ENCODE measurements around the gene THAP3.
"Not testable (repeated sequence)": the region's sequence is repeated elsewhere in the genome, so short reads cannot be mapped to it uniquely, and the experiment has no call there.

THAP3 gene

DNA sequence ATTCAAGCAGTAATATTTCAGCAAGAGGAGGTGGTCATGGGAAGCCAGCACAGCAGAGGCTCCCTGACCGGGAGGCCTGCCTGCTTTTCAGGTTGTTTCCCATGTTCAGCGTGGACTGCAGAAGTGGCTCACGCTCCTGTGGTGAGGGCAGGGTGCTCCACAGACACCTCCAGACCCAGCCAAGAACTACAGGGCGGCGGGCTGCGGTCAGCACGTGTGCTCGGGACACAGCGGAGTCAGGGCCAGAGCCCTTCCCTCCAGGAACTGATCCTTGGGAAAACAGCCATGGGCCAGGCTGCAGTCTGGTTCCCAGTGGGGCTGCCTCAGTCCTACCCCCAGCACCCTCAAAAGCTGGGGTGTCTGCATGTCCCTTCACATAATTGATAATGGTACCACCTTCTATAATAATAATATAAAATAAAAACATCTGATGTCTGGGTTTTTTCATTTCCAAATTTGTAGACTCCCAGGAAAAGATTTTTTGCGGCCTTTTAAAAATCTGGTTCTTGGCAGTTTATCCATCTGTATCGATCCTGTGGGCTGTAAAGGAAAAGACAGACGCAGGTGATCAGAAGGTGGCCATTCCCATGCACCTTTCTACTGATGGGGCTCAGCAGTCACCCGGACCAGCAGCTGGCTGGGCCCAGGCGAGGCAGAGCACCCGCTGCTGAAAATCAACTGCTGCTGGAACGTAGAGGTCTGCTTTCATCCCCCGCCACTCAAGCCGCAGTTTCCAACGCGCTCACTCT lies 10.7 kb downstream of the THAP3 start:
- H3K27ac Mint-ChIP-seq = no peak overlapping the region
- H3K4me3 Mint-ChIP-seq = no peak overlapping the region
- no peaks in the 10 kb centered on the region for H3K9me3 Mint-ChIP-seq
- H3K27me3 Mint-ChIP-seq = no peaks in the 10 kb centered on the region
- peaks cover 2% of the 10 kb centered on the region for H3K36me3 Mint-ChIP-seq
- H3K4me1 Mint-ChIP-seq = no peaks in the 10 kb centered on the region

DNA sequence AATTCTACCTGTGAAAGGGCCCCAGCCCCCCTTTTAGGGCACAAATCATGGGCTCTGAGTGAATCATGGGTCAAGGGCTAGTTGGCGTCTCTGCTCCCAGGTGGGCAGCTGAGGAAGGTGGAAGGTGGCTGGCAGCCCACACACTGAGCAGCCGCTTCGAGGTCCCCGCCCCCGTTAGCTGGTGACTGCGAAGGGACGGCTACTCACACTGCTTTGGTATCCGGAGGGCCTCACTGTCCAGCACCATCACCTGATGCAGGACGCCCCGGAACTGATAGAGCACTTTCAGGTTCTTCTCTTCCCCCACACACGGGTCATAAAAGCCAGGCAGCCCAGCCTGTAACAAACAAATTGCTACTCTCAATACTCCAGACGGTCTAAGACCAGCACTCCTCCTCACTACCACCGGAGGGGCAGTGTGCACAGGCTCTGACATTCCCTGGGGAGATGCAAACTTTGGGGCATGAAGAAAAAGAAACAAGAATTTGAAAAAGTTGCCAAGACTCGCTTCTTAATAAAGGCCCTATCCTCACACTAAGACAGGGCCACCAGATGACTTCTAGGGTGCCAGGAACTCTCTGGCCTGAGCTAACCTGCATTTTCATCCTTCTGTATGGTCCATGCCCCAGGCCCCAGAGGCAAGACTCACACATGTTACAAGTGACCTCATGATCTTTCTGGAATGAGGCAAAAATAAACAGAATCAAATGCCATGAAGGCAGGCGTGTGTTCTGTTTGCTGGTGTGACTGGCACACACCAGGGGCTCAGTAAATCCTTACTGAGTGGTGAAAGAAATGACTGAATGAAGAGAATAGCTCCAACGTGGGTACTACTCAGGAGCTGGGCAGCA lies 11.5 kb downstream of the THAP3 start:
- Mint-ChIP-seq H3K4me1 (no peaks in the 10 kb centered on the region), H3K36me3 (peaks cover 2% of the 10 kb centered on the region), H3K4me3 (no peak overlapping the region), H3K27ac (no peak overlapping the region), H3K27me3 (no peaks in the 10 kb centered on the region), H3K9me3 (no peaks in the 10 kb centered on the region)

DNA sequence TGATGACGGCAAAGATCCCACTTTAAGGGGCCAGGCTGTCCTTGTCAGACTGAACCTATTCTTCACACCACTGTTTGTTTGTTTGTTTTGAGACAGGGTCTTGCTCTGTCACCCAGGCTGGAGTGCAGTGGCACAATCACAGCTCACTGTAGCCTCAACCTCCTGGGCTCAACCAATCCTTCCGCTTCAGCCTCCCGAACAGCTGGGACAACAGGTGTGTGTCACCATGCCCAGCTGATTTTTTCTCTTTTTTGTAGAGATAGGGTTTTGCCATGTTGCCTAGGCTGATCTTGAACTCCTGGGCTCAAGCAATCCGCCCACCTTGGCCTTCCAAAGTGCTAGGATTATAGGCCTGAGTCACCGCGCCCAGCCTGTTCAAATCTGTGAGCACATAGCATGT lies 12.1 kb downstream of the THAP3 start:
- not testable (repeated sequence) for H3K27ac Mint-ChIP-seq, H3K4me3 Mint-ChIP-seq, H3K27me3 Mint-ChIP-seq, H3K9me3 Mint-ChIP-seq, H3K36me3 Mint-ChIP-seq, H3K4me1 Mint-ChIP-seq

DNA sequence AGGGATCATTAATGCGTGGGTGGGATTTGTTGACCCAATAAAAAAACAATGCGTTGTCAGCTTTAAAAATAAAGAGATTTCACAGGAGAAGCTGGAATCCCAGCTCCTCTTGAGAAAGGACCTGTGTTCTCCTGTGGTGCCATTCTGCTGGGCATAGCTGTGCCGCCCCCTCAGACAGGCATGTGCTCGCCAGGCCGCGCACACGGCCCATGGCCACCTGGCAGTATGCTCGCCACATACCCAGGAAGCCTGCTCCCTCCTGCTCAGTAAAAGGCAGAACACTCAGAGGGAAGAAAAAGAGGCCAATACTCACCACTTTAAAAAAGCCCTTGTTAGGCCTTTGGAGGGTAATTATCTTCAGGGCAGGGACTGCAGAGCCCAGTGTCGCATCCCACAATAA lies 13.1 kb downstream of the THAP3 start:
- no peak overlapping the region for H3K4me3 Mint-ChIP-seq
- H3K36me3 Mint-ChIP-seq = peaks cover 8% of the 10 kb centered on the region
- no peak overlapping the region for H3K27ac Mint-ChIP-seq

DNA sequence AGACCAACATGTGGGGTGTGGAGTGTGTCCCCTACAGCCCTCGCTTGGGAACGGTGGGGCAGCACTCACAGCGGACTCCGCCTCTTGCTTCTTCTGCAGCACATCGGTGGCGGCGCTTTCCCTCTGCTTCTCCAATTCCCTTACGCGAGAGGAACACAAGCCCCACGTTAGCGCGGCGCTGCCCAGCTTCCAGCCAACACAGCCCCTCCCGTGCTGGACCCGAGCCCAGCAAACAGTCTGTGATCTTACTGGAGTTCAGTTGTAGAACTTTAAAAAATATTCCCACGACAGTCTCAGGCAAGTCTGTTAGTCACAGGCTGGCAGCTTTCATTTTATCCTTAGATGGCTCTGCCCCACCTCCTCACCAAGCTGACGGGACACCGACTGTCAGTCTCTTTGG lies 13.6 kb downstream of the THAP3 start:
- no peak overlapping the region for H3K4me3 Mint-ChIP-seq
- H3K9me3 Mint-ChIP-seq = no peaks in the 10 kb centered on the region
- no peaks in the 10 kb centered on the region for H3K27me3 Mint-ChIP-seq
- no peak overlapping the region for H3K27ac Mint-ChIP-seq
- no peaks in the 10 kb centered on the region for H3K4me1 Mint-ChIP-seq
- H3K36me3 Mint-ChIP-seq = peaks cover 10% of the 10 kb centered on the region

More for the DNA sequence above, 13.1 kb downstream of the THAP3 start:
- Mint-ChIP-seq H3K27me3 (no peaks in the 10 kb centered on the region), H3K9me3 (no peaks in the 10 kb centered on the region), H3K4me1 (no peaks in the 10 kb centered on the region)

DNA sequence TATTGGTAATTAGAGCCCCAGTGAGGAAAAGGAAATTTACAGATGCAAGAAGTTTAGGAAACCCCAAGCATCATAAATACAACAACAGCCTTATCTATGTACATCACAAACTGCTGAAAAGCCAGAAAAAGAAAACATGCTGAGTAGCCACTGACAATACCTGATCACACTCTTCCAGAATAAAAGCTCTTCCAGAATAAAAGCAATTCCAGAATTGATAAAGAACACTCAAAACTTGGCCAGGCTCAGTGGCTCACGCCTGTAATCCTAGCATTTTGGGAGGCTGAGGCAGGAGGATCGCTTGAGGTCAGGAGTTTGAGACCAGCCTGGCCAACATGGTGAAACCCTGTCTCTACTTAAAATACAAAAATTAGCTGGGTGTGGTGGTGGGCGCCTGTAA lies 16.2 kb downstream of the THAP3 start:
- not testable (repeated sequence) for H3K4me1 Mint-ChIP-seq, H3K4me3 Mint-ChIP-seq, H3K9me3 Mint-ChIP-seq, H3K27me3 Mint-ChIP-seq, H3K27ac Mint-ChIP-seq
- peaks cover 10% of the 10 kb centered on the region for H3K36me3 Mint-ChIP-seq

DNA sequence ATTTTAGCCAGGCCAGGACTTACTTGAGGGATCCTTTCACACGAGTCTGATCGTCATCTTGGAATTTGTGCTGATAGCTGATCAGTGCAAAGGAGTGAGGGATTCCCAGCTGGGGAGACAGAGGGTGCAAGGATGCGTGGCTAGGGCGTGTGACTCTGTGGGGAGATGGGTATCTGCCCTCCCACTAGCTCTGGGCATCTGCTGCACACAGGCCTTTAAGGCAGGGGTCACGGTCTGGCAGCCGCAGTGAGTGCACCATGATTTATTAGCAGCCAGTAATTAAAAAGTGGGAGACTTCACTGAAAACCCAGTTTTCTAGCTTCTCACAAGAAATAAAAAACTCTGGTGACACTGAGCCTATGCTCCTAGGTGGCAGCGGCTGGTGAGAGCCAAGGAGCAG lies 20.4 kb downstream of the THAP3 start:
- Mint-ChIP-seq H3K27me3 (no peaks in the 10 kb centered on the region), H3K9me3 (no peaks in the 10 kb centered on the region), H3K4me3 (no peak overlapping the region), H3K36me3 (peaks cover 8% of the 10 kb centered on the region), H3K4me1 (peaks cover 4% of the 10 kb centered on the region), H3K27ac (no peak overlapping the region)

DNA sequence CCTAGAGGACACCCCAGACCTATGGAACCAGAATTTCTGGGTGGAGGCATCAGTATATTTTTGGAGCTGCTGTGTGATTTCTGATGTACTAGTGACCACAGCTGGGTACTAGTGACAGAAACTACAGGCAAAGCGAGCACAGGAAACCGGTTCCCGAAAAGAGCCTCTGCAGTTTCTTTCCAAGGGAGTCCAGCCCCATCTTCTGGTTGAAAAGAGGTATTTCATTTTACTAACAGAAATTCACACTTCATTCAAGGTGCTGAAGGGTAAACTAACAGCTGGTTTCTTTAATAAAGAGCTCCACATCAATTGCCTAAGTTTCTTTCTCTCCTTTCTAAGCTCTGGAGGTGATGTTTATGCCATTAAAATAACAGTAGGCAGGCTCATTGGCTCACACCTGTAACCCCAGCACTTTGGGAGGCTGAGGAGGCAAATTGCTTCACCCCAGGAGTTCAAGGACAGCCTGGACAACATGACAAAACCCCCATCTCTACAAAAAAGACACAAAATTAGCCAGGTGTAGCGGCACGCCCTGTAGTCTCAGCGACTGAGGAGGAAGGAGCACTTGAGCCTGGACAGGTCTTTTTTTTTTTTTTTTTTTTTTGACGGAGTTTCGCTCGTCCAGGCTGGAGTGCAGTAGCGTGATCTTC lies 22.0 kb downstream of the THAP3 start:
- Mint-ChIP-seq H3K36me3 (peaks cover 8% of the 10 kb centered on the region), H3K9me3 (no peaks in the 10 kb centered on the region), H3K27ac (no peak overlapping the region)

DNA sequence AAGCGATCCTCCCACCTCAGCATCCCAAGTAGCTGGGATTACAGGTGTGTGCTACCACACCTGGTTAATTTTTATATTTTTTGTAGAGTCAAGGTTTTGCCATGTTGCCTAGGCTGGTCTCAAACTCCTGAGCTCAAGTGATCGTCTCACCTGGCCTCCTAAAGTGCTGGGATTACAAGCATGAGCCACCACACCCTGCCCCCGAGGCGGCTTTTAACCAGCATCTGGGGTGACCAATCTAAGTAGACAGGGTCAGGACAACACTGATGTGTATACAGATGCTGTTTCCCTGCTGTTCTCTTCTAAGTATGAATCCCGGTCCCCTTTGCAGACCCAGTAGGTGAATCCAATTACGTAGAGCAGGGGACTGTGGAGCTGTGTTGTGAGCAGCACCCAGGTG lies 23.9 kb downstream of the THAP3 start:
- Mint-ChIP-seq H3K4me3 (no peak overlapping the region), H3K9me3 (no peaks in the 10 kb centered on the region), H3K4me1 (peaks cover 4% of the 10 kb centered on the region), H3K27me3 (no peaks in the 10 kb centered on the region), H3K27ac (no peak overlapping the region), H3K36me3 (peaks cover 3% of the 10 kb centered on the region)

More for the DNA sequence above, 22.0 kb downstream of the THAP3 start:
- peaks cover 4% of the 10 kb centered on the region for H3K4me1 Mint-ChIP-seq
- no peaks in the 10 kb centered on the region for H3K27me3 Mint-ChIP-seq
- no peak overlapping the region for H3K4me3 Mint-ChIP-seq

DNA sequence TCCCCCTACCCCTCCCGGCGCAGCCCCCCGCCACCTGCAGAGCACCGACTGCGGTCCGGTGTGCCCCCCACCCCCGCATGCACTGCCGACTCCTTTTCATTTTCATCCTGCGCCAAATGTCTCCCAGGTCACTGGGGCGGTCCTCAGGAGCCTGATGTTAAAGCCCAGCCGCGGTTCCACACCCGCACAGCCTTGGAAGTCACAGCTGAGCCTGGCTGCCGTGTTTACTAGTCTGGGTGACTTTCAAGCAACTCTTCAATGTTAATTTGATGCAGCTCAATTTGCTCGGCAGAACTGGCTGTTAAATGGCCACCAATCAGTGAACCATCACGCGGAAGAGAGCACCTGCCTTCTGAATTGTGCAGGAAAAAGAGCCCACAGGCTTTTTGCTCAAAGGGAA lies 27.2 kb downstream of the THAP3 start:
- Mint-ChIP-seq H3K9me3 (no peaks in the 10 kb centered on the region), H3K4me1 (no peaks in the 10 kb centered on the region), H3K4me3 (no peak overlapping the region), H3K27me3 (no peaks in the 10 kb centered on the region), H3K36me3 (peaks cover 3% of the 10 kb centered on the region), H3K27ac (no peak overlapping the region)

DNA sequence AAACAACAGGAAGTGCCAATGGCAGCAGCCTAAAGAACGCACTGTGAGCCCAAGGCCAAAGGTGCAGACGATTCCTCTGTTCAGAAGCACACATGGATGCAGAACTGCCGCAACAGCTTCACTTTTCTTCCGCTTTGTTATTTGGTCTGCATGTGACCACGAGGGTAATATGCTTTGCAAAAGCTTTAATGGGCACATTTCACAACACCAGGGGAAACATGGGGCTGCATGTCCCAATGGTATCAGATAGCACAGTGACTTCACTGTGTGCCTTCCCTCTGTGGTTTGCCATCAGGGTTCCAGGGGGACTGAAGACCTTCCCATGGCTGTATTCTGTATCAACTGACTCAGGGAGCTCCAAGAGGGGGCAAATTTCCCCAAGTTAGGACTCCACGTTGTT lies 28.3 kb downstream of the THAP3 start:
- H3K9me3 Mint-ChIP-seq = no peaks in the 10 kb centered on the region
- H3K36me3 Mint-ChIP-seq = peaks cover 3% of the 10 kb centered on the region
- no peaks in the 10 kb centered on the region for H3K27me3 Mint-ChIP-seq
- no peak overlapping the region for H3K4me3 Mint-ChIP-seq
- H3K4me1 Mint-ChIP-seq = peaks cover 4% of the 10 kb centered on the region
- no peak overlapping the region for H3K27ac Mint-ChIP-seq

DNA sequence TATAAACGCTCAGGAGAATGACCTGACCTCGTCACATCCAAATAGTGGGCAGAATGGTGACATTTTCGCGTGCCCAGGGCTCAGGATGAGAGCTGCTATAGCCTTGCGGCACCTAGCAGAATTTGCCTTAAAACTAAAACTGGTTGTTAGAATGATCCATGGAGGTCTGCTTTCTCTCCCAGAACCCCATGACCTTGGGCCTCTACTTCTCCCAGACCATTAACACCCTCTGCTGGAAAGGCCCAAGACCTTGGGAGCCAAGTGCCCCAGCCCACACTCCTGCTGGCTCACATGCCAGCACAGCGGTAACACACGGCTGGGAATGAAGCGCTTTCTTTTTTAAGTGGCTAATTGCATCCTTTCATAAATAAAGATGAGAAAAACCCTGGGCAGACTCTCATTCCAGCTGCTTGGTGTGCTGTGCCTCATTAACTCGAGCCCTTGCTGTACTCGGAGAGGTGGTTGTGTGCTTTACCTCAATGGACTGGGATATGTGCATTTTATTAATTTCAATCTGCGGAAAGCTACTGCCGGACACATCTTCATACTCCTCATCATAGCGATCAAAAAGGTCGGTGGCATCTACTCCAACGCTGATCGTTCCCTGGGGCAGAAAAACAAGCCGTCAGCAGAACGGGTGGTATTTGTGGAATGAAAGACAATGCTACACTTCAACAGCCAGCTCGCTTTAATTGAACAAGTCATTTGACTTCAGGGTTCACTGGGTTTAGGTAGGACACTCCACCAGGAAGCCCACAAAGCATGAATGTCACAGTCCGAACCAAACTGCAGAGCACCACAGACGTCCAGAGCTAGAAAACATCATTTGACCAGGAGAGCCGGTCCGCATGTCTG lies 29.0 kb downstream of the THAP3 start:
- H3K36me3 Mint-ChIP-seq = peaks cover 3% of the 10 kb centered on the region
- no peaks in the 10 kb centered on the region for H3K9me3 Mint-ChIP-seq
- H3K27ac Mint-ChIP-seq = no peak overlapping the region
- H3K4me3 Mint-ChIP-seq = no peak overlapping the region
- no peaks in the 10 kb centered on the region for H3K27me3 Mint-ChIP-seq
- peaks cover 8% of the 10 kb centered on the region for H3K4me1 Mint-ChIP-seq

DNA sequence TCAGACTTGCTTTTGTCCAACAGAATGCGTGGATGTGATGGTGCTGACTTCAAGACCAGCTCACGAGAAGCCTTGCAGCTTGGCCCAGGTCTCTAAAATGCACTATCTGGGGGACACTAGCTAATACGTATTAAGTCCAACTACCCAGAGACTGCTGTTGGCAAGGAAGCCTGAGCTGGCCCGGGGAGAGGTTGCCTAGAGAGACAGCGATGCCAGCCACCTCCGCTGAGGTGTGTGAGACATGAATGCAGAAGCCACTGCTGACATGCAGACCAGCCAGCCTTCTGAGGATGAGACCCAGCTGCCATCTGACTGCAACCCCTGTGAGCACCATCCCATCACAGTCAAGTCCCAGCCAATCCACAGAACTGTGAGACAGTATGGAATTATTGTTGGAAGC lies 32.5 kb downstream of the THAP3 start:
- no peaks in the 10 kb centered on the region for H3K9me3 Mint-ChIP-seq
- H3K4me1 Mint-ChIP-seq = peaks cover 17% of the 10 kb centered on the region
- no peaks in the 10 kb centered on the region for H3K27me3 Mint-ChIP-seq
- H3K36me3 Mint-ChIP-seq = peaks cover 3% of the 10 kb centered on the region
- no peak overlapping the region for H3K4me3 Mint-ChIP-seq
- H3K27ac Mint-ChIP-seq = no peak overlapping the region

DNA sequence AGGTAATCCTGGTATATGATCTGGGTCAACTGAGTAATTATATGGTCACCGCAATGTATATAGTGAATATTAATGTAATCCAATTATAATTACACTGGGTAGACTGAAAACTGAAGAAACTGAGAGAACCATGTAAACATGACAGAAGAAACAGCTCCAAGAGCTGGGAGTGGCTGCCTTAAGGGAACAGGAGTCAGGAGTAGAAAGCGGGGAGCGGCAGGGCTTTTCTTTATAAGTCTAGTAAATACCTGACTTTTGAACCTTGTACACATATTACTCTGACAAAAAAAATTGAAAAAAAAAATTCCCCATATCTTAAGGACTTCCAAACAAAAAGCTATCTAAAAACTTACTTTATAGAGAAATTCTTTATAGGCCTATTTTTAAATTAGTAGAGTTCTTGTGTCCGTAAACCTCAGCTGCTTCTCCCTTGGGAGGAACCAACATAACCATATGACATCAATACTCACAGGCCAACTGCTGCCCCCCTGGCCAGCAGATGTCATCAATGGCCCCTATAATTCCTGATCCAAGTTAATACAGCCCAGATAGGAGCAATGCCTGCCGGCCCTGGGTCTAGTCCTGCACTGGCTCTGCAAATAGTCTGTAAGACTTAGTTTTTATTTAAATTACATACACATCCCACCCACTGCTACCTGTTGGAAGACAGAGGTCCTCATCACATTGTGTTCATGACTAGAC lies 33.8 kb downstream of the THAP3 start:
- no peaks in the 10 kb centered on the region for H3K9me3 Mint-ChIP-seq
- no peak overlapping the region for H3K27ac Mint-ChIP-seq
- no peaks in the 10 kb centered on the region for H3K27me3 Mint-ChIP-seq
- peaks cover 5% of the 10 kb centered on the region for H3K36me3 Mint-ChIP-seq
- H3K4me3 Mint-ChIP-seq = no peak overlapping the region
- peaks cover 17% of the 10 kb centered on the region for H3K4me1 Mint-ChIP-seq

All from activated naive CD4-positive, alpha-beta T cell treated with anti-CD3 and anti-CD28 coated beads, Interleukin-2, amount 50 U/mL, for 24 hours (primary cell).